Islet precursor cell (in vitro differentiated cells): ENCODE data around the gene ABI3BP.

Experiments used
- DNase-seq: peaks from one replicate; pipeline ENCODE4 v3.0.0-alpha.2; 2018

Gene ABI3BP

DNA sequence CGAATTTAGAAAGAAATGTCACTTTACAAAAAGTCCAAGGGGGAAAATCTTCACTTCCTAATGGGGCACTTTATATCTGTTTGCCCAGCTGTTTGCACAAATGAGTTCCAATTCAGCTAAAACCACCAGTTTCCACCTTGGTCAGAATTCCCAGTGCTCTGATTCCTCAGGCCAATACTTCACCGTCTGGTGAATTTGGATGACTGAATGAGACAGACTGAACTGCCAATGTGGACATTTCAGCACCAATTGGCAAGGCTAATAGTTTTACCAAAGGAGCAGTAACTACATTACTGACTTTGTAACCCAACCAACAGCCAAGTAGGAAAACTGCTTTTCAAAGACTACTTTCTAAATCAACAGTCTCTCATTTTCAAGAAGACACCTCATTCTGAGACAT is 51.8 kb downstream of the ABI3BP start:
- DNase-seq: no peak

DNA sequence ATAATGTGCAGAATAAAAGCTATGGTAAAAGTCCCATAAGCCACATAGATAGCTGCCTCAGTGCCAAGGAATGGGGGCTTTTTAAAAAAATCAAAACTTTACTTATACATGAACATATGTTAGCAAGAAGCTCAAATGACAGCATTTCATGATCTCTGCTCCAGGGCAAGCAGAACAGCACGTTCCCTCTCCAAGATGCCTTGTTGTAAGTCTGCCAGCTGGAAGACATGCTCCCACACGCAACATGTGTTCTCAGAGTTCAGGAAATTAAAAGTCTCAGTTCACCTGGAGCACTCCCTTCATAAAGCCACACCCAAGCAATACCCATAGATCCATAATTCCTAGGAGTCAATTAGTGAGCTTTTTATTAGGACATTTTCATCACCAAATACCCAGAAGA is 52.2 kb downstream of the ABI3BP start:
- no peak for DNase-seq

DNA sequence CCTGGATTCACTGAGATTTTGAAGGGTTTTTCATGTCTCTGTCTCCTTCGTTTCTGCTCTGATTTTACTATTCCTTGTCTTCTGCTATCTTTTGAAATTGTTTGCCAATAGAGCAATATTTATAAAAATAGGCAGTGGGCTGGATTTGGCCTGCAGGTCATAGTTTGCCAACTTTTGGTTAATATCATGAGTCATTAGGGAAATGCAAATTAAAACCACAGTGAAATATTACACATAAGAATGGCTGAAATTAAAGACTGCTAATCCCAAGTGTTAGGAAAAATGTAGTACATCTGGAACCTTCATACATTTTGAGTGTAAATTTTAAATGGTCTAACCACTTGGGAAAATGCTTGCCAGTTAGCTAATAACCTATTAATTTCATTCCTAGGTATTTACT is 56.3 kb downstream of the ABI3BP start:
- no peak for DNase-seq

- no peak for DNase-seq
Observed at GRCh38 chr3:100932491-100932890, 60.7 kb downstream of the ABI3BP start.

DNA sequence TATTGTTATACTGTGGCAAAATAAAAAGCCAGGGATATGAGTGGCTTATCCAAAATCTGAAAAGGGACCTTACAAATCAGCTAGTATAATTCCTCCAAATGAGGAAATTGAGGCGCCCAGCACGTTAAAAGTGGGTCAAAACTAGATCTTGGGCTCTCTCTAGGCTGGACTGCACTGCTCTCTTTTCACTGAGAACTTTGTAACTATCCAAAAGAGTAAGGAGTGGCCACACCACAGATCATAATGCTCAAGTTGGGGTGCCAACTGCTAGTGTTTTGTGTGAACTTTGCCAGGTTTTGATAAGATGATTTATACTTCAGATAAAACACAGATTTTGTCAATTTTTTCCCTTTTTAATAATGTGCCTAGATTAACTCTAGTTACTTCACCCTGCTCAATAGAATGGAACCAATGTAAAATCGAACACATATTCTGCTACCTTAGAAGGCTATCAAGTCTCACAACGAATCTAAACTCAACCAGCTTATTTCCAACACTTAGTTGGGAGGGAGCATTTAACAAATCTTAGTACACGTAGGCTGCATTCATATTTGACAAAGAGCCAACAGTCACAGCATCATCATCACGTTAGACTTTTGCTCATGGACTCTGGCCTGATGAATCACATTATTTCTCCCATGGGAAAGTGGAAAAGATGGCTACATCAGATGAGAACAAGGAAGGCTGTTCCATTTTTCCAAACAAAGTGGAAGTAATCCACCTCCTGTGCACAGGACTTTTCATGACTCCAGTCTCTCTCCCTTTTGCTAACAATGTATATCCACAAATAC is 64.4 kb downstream of the ABI3BP start:
- DNase-seq: no peak

DNA sequence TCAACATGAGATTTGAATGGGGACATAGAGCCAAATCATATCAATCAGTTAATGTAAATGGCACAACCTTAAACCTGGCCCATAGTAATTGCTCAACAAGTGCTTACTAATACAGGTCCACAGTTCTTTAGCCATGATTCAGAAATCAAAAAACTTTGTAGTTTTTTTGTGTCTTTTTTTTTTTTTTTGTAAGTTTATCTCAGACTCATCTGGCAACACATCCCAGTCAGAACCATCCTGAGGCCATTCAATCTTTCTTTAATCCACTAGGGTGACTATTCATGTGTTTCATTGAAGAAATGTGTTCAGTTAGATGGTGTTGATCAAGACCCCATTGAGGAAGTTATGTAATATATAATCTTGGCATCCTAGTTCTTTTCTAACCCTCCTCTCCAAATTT is 65.4 kb downstream of the ABI3BP start:
- no peak for DNase-seq

- no peak for DNase-seq
Observed at GRCh38 chr3:100915706-100916495, 77.3 kb downstream of the ABI3BP start.

DNA sequence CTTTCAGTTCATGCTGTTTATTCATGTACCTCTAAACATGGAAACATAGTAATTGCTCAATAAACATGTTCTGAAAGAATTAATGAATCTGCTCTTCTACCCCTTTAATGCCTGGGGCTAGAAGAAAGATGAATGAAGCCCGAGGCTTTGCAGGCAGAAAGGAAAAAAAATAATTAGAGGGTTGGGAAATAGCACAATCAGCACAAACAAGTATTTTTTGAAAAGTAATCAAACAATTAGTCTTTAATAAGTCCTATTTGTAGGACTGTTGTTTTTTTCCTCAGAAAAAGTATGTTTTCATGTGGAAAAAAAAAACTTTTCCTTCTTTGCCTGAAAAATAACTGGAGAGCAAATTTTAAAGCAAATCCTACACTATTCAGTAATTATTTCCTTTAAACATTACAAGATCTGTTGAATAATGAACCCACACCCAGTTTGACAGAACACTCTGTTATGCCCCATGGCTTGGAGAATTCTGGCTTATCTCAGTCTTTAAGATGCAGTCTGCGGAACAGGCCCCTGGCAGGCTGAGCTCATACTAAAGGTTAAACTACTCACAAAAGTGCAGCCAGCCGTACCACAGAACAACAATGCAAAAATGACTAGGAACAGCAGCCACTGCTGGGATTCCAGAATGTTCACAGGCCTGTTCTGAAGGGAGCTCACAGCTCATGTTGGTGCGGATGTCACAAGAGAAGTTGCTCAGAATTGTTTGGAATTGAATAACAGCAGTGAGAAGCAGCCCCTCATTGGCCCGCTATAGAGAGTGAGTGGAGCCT is 79.2 kb downstream of the ABI3BP start:
- DNase-seq: no peak

DNA sequence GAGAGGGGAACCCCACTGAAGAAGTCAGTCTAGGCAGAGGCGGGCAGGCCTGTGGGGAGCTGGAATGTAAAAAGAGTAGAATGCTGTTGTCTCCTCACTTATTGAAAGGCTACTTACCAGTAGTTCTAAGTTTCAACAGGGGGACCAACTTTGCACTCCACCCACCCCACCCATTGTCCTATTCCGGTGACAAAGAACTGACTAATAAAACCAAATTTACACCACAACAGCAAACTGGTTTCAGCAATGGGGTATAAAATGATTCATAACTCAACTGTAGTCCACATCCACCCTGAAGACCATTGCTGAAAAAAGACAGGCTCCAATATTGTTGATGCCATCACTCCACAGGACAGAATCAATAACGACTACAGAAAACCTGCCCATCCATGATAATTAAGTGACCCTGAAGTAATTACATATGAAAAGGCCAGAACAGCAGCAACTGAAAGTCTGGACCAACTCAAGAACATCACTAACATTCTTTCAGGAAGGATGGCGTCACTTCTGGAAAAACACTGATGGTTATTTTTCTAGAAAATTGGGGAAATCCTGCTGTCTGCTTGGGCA is 80.2 kb downstream of the ABI3BP start:
- DNase-seq: no peak

DNA sequence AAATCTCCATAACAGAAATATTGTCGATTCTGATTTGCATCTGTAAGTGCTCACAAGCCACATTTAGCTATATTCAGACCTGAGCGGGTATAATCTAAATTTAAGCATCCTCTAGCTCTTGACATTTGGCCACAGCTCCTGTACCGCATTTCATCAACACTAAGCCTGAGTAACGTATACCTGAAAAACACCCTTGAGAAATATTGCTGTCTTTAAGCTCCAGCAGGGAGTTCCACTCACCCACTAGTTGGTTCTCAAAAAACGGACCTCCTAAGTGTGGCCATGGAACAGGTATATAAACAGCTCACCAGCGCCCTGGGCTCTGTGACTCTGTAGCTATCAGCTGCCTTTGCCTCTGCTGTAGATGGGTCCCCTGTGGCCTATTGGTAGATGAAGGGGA is 80.7 kb downstream of the ABI3BP start:
- no peak for DNase-seq

DNA sequence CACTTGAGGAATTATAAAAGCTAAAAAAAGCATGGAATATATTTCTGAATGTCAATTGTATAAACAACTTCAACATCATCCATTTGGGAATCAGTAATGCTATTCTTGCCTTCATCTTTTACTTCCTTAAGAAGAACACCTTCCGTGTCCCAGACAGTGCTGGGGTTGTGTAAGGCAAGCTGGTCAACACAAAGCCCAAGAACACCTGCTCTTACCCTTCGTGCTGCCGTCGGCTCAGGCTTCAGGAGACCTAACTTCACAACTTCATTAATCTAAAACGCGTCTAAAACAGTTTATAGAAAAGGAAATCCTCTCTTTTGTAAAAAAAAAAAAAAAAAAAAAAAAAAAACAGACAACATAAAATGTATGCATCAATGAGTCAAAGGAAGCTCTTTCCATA is 81.3 kb downstream of the ABI3BP start:
- no peak for DNase-seq

DNA sequence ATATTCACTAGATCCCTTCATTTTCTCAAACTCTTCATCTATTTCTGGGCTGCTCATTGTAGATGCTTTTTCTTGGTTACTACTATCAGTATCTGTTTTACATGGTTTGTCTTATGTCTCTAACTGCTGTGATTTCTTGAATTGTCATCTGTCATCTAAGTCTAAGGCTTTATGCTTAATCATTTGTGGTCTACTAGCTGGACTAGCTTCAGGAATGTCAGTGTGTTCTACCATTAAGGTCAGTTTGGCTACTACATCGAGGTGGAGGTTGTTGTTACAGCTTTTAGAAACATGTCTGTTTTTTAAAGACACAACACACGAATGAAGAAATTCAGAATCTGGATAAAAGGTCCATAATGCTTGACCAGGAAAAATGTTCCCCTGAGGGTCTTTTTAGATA is 82.2 kb downstream of the ABI3BP start:
- DNase-seq: no peak

DNA sequence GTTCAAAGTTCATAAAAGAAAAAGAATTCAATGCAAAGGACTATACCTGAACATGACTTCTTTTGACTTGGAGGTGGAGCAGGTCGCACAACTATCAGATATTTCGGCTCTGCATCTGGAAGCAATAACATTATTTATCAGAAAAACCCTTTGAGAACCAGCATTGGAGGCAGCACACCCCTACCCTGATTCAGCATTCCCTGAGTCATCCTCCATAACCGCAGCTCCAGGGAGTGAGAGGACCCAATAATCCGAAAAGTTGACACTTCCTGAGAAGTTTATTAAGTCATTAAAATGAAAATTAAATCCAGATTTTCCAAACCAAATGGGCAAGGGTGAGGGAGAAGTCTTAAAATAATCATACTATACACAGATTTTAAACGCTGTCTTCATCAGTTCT is 90.6 kb downstream of the ABI3BP start:
- no peak for DNase-seq

DNA sequence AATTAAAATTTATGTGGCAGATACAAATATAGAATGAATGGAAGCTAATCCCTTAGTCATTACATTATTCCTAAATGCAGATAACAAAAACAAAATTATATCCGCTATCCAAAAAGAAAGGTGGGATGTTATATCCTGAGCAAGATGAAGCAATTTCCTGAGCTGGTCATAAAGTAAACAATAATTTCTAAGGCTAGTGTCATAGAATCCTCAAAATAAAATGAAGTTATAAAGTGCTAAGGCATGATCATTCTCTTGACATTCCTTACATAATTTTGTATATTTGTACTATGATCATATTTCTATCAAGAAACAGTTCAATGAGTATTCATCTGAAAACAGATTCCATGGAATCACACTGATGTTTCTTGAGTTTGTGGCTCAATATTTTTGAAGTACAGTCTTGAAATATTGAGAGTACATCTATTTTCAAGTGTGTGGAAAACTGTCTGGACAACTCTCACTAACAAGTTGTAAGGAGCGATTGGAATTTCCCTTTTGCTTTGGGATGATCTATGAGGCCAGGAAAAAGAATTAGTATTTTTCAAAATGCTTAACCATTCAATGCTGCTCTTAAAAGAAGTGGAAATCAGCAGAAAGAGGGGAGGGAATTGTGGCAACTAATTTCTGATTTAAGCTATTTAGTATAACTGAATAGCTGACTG is 92.4 kb downstream of the ABI3BP start:
- no peak for DNase-seq

- DNase-seq: no peak
Observed at GRCh38 chr3:100899440-100900091, 93.7 kb downstream of the ABI3BP start.

GRCh38 chr3:100898681-100899080 is 94.5 kb downstream of the ABI3BP start:
- no peak for DNase-seq

DNA sequence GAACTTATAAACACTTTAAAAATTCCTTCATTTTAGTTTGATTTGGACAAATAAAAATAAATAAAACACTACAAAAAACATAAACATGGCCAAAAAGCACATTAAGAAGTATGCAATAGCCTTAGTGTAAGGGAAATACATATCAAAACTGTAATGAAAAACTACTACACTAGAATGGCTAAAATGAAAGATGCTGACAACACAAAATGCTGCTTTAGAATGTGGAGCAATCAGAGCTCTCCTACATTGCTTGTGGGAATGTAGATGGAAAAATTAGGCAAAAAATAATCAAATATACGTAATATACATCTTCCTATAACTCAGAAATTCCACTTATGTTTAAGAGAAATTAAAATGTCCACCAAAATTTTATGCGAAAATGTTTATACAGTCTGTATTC is 96.2 kb downstream of the ABI3BP start:
- no peak for DNase-seq

GRCh38 chr3:100893590-100893989 is 99.6 kb downstream of the ABI3BP start:
- peak; percentile 62 for DNase-seq

DNA sequence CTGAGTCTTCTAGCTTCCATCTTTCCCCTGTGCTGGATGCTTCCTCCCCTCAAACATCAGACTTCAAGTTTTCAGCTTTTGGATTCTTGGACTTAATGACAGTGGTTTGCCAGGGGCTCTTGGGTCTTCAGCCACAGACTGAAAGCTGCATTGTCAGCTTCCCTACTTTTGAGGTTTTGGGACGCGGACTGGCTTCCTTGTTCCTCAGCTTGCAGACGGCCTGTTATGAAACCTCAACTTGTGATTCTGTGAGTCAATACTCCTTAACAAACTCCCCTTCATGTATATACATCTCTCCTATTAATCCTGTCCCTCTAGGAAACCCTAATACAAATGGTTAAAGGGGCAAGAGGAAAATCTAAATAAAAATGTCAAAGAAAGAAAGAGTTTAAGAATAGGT is 100.1 kb downstream of the ABI3BP start:
- DNase-seq: no peak

DNA sequence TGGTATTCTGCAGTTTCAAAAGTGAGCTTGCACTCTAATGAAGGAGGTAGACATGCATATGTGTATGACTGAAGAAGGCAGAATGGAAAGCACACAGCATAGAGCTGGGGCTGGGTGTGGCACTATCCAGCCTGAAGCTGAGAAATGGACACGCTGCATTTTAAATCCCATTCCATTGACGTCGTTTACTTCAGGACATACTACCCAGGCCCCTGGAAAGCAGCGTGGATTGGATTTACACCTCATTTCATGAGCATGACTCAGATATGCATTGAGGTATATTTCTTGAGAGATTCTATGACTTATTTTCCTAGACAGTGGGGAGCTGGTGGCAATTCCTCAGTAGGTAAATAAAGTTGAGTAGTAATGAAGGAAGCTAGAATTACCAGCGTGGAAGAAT is 101.4 kb downstream of the ABI3BP start:
- no peak for DNase-seq

DNA sequence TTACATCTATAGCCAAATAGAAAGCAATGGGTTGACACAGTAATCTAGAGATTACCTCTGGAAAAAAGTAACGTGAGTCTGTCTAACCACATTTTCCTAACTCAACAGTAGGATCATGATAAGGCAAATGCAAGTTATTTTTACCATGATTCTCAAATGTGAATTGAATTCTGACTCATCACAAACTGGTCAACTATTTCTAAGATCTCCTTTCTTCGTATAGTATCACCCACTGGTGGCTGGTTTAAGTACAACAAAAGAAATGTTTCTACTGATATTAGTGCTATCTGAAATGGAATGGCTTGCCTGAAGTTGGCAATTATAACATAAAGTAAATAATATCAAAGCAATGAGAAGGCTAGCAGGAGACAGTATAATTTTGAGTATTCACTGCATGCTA is 102.2 kb downstream of the ABI3BP start:
- no peak for DNase-seq

- no peak for DNase-seq
Observed at GRCh38 chr3:100888881-100889280, 104.3 kb downstream of the ABI3BP start.
